ENCODE results near the gene PTPRR.

The PTPRR gene

DNA sequence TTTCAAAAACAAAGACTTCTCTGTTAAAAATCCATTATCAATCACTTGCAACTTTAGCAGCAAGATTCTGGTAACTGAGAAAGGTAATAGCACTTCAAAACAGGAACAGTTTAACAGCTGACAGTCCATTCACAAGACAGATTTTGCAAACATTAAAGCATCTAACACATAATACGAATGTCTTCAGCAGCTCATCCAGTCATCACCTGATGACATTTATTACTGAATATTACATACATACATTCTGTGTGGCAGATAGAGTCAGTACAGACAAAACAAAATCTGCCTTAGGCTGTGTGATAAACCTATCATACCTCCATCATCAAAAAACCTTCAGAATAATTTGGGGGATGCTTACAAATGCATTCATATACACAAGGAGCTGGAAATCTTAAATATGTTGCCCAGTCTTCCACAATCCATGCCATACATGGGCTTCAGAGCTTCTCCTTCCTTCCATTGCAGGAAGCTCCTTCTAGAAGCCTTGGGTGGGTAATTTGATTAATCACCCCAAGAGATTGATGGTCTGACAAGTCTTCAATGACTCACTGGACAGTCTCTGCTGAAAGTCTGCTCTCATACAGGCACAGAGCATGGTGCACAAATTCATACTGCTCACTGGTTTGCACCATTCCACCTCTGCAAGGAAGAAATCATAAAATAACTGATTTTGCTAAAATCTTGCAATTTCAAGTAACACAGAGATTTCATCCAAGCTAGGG is 281.7 kb downstream of the PTPRR start:
- no peak for DNase-seq

- DNase-seq, result no peak
These were observed 283.0 kb downstream of the PTPRR start, which contains the start of gene PTPRB for GRCh38 chr12:70637303-70638085. Gene PTPRB (minus strand): TSS chr12:70637429. CDS start chr12:70637395, 34 bp downstream.

GRCh38 chr12:70635755-70636154 is 284.8 kb downstream of the PTPRR start:
- no peak for DNase-seq

GRCh38 chr12:70628701-70629480 is 291.6 kb downstream of the PTPRR start:
- no peak for DNase-seq

- DNase-seq, result no peak
These were observed 292.9 kb downstream of the PTPRR start for GRCh38 chr12:70627677-70628076.

GRCh38 chr12:70626180-70626579 is 294.4 kb downstream of the PTPRR start:
- DNase-seq, result no peak

DNA sequence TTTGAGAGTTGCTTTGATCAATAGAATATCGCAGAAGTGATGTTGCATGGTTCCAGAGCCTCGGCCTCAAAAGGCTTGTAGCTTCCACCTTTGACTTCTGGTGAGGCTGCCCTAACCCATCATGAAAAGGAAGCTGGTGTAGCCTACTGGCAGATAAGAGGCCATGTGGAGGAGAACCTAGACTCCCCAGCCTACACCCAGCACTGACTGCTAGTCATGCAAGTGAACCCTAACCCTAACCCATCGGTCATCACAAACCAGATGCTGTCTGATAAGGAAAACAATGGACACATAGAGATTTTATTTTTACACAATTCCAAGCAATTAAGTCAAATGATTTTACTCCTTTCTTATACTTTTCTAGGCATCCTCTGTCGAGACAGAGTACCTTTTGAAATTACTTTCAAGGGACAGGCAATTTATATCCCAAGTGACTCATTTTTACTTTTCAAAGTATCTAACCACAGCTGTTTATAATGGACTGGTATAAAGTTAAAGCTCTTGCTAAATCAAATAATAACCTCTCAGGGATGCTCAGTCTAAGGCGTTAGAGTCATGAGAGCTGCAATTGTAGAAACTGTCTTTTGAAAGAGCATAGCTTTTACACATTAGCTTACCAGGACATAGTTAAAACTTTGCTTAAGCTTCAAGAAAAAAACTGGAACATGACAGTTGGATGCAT is 300.9 kb downstream of the PTPRR start:
- DNase-seq, result no peak

DNA sequence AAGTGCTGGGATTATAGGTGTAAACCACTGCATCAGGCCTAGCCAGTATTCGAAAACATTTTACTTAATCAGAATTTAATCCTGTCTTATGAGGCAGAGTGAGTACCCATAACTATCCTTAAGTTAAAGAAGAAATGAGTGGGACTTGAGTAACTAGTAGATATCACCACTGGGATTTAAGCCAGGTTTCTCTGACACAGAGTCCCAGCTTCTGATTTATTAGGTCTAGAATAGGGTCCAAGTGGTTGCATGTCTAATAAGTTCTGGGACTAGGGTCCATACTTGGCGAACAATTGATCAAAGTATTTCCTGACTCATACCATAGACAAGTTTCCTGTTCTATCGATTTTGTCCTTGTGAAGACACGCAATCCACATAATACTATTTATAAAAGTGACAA is 302.2 kb downstream of the PTPRR start:
- DNase-seq, result no peak

DNA sequence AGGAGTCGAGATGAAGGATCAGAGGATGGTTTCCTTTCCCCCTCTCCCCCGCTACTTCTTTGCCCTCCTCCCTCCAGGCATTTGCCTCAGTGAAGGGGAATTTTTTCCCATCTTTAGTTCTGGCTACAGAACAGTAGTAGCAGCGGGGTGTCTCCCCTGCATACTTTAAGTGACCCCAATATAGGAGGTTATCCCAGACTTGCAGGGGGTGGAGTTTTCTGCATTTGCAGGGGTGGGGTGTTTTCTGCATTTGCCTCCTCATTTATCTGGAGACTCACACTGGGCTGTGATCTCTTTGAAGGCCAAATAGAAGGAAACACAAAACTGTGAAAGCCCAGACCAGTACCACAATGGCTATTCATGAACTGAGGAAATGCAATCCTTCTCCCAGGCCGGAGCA is 303.1 kb downstream of the PTPRR start:
- no peak for DNase-seq

DNA sequence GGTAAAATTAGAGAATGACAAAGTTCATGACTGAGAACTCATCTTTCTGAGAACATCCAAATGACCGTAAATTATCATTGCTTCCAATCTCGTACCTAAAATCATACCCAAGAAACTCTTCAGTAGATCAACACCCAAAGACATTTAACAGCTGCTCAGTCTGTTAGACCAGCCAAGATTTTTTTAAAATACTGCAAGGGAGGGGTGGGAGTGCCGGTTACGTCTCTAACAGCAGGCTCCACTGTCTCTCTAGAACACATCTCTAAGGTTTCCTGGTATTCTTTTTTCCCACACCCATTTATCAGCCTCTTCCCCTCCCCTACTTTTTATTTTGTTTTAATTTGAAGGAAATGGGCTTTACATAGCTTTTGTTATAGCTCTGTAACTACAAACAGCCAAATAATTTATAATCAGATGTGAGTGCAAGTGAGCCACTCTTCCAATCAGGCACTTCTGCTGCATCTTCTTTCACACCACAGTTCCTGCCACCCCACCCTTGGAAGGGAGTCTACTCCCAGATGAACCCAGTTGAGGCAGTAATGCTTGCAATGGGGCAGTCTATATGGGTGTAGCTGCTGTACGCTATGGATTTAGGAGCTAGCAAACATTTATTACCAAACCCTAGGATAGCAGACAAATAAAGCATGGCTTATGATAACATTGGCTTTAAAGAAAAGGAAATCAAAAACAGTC is 305.2 kb downstream of the PTPRR start:
- DNase-seq, result no peak

- no peak for DNase-seq
These were observed 310.6 kb downstream of the PTPRR start for GRCh38 chr12:70609739-70610491.

DNA sequence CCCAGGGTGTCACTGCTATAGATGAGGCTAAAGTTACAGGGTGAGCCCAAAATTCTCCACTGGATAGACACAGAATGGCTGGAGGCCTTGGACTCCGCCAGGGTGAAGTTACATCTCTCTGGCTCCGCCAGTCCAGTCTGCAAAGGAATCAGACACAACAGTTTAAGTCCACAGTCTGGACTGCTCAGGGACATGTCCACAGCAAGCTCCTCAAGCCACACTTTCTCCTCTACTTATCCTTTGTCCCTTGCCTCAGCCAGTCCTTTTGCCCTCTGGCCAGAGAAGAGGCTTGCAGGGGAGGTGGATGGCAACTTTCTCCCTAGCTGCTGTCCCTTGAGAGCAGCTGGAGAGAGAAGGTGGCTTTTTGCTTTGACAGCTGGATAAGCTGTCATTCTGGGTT is 311.3 kb downstream of the PTPRR start:
- no peak for DNase-seq

DNA sequence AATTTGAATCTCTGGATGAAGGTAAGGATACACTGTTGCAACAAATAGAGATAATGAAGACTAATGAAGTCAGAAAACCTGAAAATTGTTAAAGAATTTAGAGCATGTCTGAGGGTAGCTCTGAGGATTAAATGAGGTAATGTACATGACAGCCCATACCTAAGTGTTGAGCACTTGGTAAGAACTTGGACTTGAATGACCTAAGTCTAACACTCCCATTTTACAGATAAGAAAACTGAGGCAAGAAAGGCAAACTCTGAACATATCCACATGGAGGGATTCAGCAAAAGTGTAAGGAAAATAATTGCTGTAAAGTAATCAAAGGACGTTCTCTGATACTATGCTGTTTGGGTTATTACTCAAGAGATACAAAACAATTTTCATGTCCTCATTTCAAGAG is 312.4 kb downstream of the PTPRR start:
- DNase-seq, result no peak

DNA sequence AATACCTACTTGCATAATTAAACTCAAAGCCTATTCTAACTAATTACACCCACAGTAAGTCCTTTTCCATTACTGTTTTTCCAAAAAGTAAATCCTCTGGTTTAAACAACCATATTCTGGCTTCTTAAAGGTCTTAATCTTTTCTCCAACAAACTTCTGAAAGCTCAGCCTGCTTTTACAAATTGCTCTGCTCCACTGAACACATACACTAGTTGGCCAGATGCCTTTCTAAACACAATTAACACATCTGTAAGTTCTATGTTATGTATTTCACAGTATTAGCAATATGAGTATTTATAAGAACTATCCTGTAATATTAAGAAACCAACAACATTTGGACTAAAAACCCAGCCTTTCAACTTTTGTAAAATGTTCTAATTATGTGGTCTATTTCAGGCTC is 313.4 kb downstream of the PTPRR start:
- DNase-seq, result no peak

DNA sequence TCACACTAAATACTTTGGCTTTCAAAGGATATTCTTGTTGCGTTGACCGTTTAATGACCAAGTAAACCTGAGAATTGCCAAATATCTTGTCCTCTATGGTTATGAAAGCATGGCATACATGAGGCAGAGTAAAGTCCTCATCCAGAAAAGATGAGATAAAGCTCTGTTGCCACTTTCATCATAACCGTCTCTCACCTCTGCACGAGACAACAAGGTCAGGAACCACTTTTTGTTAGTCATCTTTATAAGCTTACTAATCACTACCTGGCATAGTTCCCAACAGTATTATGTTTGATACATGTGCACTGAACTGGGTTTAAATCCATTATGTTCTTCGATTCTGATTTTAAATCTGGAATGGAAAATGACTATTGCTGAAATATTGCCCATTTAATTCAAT is 314.6 kb downstream of the PTPRR start:
- DNase-seq, result no peak

- no peak for DNase-seq
These were observed 315.9 kb downstream of the PTPRR start for GRCh38 chr12:70604662-70605061.

DNA sequence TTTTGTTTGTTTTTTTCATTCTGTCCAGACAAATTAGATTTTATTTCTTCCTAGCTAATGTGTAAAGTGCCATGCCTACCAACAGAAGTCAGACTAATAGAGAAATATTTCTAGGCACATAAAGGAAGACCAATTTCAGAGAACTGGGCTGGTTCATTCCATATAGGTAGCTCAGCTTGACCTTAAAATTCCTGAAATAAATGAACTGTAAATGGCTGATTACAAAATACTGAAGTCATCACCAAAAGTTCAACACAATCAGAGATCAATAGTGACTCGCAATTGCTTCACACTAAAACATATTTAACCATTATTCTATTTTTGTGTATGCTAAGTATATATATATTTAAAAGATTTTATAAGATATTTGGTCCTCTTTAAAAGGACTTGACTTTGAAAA is 317.5 kb downstream of the PTPRR start:
- no peak for DNase-seq

GRCh38 chr12:70598467-70599193 is 321.9 kb downstream of the PTPRR start:
- DNase-seq, result no peak

DNA sequence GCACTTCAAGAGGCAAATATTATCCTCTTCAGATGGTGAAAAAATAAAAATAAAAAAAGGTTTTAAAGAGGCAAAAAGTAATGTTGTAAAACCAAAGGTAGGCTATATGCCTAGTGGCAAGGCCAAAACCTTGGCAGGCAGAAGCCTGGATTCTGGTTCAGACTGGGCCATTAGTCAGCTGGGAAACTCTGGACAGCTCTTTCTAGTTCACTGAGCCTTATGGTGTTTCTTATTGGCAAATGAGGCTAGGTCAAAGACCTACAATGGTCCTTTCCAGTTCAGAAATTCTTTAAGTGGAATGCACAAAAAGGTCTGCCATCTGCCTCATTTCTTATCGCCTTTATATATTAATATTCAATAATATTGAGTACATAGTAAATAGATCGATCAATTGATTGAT is 327.9 kb downstream of the PTPRR start:
- DNase-seq, result no peak

- no peak for DNase-seq
These were observed 329.9 kb downstream of the PTPRR start for GRCh38 chr12:70590549-70591226.

Data from stimulated activated CD4-positive, alpha-beta T cell treated with anti-CD3 and anti-CD28 coated beads, Interleukin-4, amount 100 ng/mL, for 4 hours (primary cell).